Measurements from ENCODE around the gene GOLGA3.
A peak's percentile ranks its signal among the peaks of the same experiment; 100 is the strongest.
"Not testable (repeated sequence)": the region's sequence is repeated elsewhere in the genome, so short reads cannot be mapped to it uniquely, and the experiment has no call there.

Gene GOLGA3

GRCh38 chr12:132795847-132796246, 32.8 kb downstream of the GOLGA3 start:
- no peak for TF ChIP-seq CTCF (IDR thresholded peaks at IDR 0.05; ENCODE audit: poor library complexity, severe bottlenecking)
- DNase-seq (ENCODE audit: low spot score) (no peak), ATAC-seq (ENCODE audit: low read depth) (no peak)
- Histone ChIP-seq H3K4me3 (ENCODE audit: severe bottlenecking) (no peak overlapping the region), H3K27ac (ENCODE audit: poor library complexity, severe bottlenecking) (no peak overlapping the region), H3K36me3 (ENCODE audit: low read depth) (peaks cover 55% of the 10 kb centered on the region), H3K4me1 (ENCODE audit: insufficient read depth, poor library complexity, severe bottlenecking) (no peaks in the 10 kb centered on the region), H3K9me3 (ENCODE audit: severe bottlenecking) (no peaks in the 10 kb centered on the region), H3K27me3 (ENCODE audit: insufficient read depth, poor library complexity, severe bottlenecking) (no peaks in the 10 kb centered on the region)

DNA sequence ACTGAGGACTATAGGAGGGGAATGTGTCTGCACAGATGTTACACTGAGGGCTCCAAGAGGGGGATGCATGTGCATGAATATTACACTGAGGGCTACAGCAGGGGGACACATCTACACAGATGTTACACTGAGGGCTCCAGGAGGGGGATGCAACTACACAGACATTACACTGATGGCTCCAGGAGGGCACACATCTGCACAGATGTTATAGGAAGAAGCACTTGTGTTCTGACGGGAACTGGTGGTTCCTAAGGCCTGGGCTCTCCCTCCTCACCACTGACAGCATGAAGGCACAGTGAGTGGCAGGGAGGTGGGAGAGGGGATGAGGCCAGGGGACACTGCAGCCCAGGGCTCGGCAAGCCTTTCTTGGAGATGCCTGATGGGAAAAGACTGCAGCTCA, 36.7 kb downstream of the GOLGA3 start:
- H3K27me3 ChIP-seq (ENCODE audit: insufficient read depth, poor library complexity, severe bottlenecking); H3K4me1 ChIP-seq (ENCODE audit: insufficient read depth, poor library complexity, severe bottlenecking); ATAC-seq (ENCODE audit: low read depth); H3K4me3 ChIP-seq (ENCODE audit: severe bottlenecking); H3K9me3 ChIP-seq (ENCODE audit: severe bottlenecking); DNase-seq (ENCODE audit: low spot score); H3K27ac ChIP-seq (ENCODE audit: poor library complexity, severe bottlenecking): not testable (repeated sequence)
- peaks cover 51% of the 10 kb centered on the region for H3K36me3 ChIP-seq (ENCODE audit: low read depth)

DNA sequence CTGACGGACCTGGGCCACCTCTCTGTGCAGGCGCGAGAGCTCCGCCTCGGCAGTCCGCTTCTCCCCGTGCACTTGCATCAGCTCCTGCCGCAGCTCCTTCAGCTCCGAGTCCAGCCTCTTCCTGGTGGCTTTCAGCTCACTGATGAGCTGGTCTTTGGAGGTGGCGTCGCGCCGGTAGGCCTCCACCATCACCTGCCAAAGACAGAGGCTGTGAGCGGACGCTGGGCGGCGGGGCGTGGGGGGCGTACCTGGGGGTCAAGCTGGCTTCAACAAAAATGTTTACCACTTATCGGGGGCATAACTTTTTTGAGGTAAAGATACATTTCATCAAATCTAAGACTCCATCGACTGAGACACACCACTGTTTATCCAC, 39.6 kb downstream of the GOLGA3 start:
- ATAC-seq (ENCODE audit: low read depth), result no peak
- peaks cover 47% of the 10 kb centered on the region for H3K36me3 ChIP-seq (ENCODE audit: low read depth)
- no peak for TF ChIP-seq CTCF (IDR thresholded peaks at IDR 0.05; ENCODE audit: poor library complexity, severe bottlenecking)

DNA sequence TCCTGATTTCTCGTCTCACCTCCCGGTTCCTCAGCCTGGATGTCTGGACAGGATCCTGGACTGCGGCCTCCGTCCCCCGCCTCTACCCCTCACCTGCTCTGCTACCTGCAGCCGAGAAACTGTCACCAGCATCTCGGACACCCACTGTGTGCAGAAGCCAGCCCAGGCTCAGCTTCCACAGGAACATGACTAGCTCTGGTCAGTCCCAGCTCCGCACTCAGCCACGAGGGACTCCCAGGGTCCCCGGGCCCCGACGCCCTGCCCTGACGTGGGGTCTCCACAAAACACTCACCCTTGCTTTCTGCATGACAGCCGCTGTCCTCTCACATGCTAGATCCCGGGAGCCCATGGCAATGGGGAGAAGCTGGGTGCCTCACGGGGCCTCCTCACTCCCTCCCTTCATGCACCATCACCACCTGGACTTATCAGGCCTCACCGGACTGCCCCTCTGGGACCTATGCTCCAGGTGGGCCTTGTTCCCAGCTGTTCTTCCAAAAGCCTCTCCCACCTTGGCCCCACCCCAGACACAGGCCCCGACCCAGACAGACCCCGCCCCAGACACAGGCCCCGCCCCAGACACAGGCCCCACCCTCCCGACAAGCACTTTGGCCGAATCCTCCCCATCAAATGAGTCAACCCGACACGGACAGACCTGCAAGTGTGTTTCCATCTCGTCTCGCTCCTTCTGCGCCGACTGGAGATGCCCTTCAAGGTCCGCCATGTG, 40.1 kb downstream of the GOLGA3 start:
- Histone ChIP-seq H3K9me3 (ENCODE audit: severe bottlenecking) (no peaks in the 10 kb centered on the region), H3K27me3 (ENCODE audit: insufficient read depth, poor library complexity, severe bottlenecking) (no peaks in the 10 kb centered on the region), H3K27ac (ENCODE audit: poor library complexity, severe bottlenecking) (no peak overlapping the region), H3K4me1 (ENCODE audit: insufficient read depth, poor library complexity, severe bottlenecking) (no peaks in the 10 kb centered on the region), H3K4me3 (ENCODE audit: severe bottlenecking) (no peak overlapping the region), H3K36me3 (ENCODE audit: low read depth) (peaks cover 49% of the 10 kb centered on the region)
- DNase-seq (ENCODE audit: low spot score) (no peak), ATAC-seq (ENCODE audit: low read depth) (peak; percentile 32; the same call in 1 of the 3 replicates)
- no peak for TF ChIP-seq CTCF (IDR thresholded peaks at IDR 0.05; ENCODE audit: poor library complexity, severe bottlenecking)

More for the DNA sequence above, 39.6 kb downstream of the GOLGA3 start:
- no peak overlapping the region for H3K4me3 ChIP-seq (ENCODE audit: severe bottlenecking)
- no peak overlapping the region for H3K27ac ChIP-seq (ENCODE audit: poor library complexity, severe bottlenecking)
- H3K9me3 ChIP-seq (ENCODE audit: severe bottlenecking), result no peaks in the 10 kb centered on the region
- no peak for DNase-seq (ENCODE audit: low spot score)
- H3K27me3 ChIP-seq (ENCODE audit: insufficient read depth, poor library complexity, severe bottlenecking), result no peaks in the 10 kb centered on the region
- H3K4me1 ChIP-seq (ENCODE audit: insufficient read depth, poor library complexity, severe bottlenecking), result no peaks in the 10 kb centered on the region

- DNase-seq (ENCODE audit: low spot score) (no peak), ATAC-seq (ENCODE audit: low read depth) (no peak)
- H3K4me1 ChIP-seq (ENCODE audit: insufficient read depth, poor library complexity, severe bottlenecking), result no peaks in the 10 kb centered on the region
- no peaks in the 10 kb centered on the region for H3K9me3 ChIP-seq (ENCODE audit: severe bottlenecking)
- TF ChIP-seq CTCF (IDR thresholded peaks at IDR 0.05; ENCODE audit: poor library complexity, severe bottlenecking), result no peak
- H3K27me3 ChIP-seq (ENCODE audit: insufficient read depth, poor library complexity, severe bottlenecking), result no peaks in the 10 kb centered on the region
- no peak overlapping the region for H3K4me3 ChIP-seq (ENCODE audit: severe bottlenecking)
- H3K27ac ChIP-seq (ENCODE audit: poor library complexity, severe bottlenecking), result no peak overlapping the region
- H3K36me3 ChIP-seq (ENCODE audit: low read depth), result peaks cover 50% of the 10 kb centered on the region
Measured at GRCh38 chr12:132787877-132788276, 40.8 kb downstream of the GOLGA3 start.

Measured in RWPE2 (cell line).